GM19438 (cell line): ENCODE measurements around the gene FOXA2.

Source experiments
- ATAC-seq: cut with Tn5 transposase; IDR thresholded peaks from one replicate; pipeline ENCODE4 v1.9.1; 2021; ENCODE audit warnings: low read depth; ENCODE audit not compliant: unreplicated experiment

The FOXA2 gene

GRCh38 chr20:22542427-22542826 is 41.9 kb downstream of the FOXA2 start:
- ATAC-seq = no peak

- ATAC-seq = no peak
These were observed 43.5 kb downstream of the FOXA2 start for GRCh38 chr20:22540832-22541231.

- no peak for ATAC-seq
These were observed 47.2 kb downstream of the FOXA2 start for GRCh38 chr20:22536956-22537756.

- ATAC-seq = no peak
These were observed 48.1 kb downstream of the FOXA2 start for GRCh38 chr20:22536141-22536828.

- ATAC-seq = no peak
These were observed 48.9 kb downstream of the FOXA2 start for GRCh38 chr20:22535483-22535882.

- no peak for ATAC-seq
These were observed 50.3 kb downstream of the FOXA2 start for GRCh38 chr20:22533823-22534751.

- ATAC-seq = no peak
These were observed 51.8 kb downstream of the FOXA2 start for GRCh38 chr20:22532598-22532997.

GRCh38 chr20:22531756-22532155 is 52.6 kb downstream of the FOXA2 start:
- ATAC-seq = no peak

GRCh38 chr20:22531056-22531615 is 53.2 kb downstream of the FOXA2 start:
- no peak for ATAC-seq
